Activated CD4-positive, alpha-beta T cell treated with anti-CD3 and anti-CD28 coated beads, Interleukin-2, amount 50 U/mL, for 1 hour (primary cell): ENCODE measurements around the gene AKT1.
"Not testable (repeated sequence)": the region's sequence is repeated elsewhere in the genome, so short reads cannot be mapped to it uniquely, and the experiment has no call there.

Experiments
- DNase-seq: peaks from one replicate; pipeline ENCODE4 v3.0.0-alpha.2; 2020

The AKT1 gene

DNA sequence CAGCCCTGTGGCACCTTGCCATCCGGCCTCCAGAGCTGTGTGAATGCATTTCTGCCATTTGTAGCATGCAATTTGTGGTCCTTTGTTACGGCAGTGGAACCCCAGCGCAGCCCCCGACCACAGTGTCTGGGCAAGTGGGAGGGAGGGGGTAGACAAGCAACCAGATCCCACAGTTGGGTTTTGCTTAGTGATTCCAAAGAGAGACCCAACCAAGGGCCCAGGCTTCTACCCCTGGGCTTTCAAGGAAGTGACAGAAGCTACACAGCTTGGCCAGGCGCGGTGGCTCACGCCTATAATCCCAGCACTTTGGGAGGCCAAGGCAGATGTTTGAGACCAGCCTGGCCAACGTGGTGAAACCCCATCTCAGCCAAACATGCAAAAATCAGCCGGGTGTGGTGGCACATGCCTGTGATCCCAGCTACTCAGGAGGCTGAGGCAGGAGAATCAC lies 23.2 kb upstream of the AKT1 start:
- no peak for DNase-seq

DNA sequence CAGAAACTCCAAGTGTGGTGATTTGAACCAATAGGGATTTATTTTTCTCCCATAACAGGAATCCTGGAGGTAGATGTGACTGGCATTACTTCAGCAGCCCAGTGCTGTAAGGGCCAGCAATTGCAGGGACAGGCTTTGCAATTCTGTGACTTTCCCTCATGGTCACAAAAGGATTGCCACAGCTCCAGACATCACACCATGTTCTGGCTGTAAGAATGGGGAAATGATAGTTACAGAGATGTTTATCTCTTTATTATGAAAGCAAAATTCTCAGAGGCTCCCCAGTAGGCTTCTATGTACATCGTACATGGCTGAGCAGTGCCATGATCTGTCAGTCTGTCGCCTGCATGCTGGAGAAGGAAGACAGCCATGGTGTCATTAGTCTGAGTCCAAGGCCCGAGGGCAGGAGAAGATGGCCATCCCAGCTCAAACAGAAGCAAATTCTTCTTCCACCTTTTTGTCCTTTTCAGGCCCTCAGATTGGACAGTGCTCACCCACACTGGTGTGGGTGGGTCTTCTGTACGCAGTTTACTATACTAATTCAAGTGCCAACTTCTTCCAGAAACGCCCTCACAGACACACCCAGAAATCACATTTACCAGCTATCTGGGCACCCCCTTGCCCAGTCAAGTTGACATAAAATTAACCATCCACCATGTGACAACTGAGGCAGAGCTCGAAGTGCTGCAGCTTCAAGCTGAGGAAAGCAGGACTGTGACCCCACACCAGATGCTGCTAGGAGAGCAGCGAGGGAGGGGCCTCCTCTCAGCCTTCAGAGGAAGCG lies 22.6 kb upstream of the AKT1 start:
- no peak for DNase-seq

DNA sequence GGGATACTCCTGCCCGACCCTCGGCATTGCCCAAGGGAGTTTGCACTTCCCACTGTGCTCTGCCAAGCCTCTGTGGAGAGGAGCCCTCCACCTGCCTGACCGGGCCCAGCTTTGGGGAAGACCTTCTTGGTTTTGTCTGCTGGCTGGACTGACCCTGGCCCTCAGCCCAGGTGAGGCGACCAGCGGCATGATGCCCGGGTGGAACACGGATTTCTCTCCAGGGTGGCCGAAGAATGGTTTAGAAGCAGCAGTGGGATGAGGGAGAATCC lies 21.0 kb upstream of the AKT1 start:
- DNase-seq, result no peak

DNA sequence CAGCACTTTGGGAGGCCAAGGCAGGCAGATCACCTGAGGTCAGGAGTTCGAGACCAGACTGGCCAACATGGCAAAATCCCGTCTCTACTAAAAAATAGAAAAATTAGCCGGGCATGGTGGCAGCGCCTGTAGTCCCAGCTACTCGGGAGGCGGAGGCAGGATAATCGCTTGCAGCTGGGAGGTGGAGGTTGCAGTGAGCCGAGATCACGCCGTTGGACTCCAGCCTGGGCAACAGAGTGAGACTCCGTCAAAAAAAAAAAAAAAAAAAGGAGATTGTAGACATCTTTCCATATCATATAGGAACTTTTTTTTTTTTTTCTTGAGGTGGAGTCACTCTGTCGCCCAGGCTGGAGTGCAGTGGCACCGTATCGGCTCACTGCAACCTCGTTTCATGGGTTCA lies 19.2 kb upstream of the AKT1 start:
- not testable (repeated sequence) for DNase-seq

DNA sequence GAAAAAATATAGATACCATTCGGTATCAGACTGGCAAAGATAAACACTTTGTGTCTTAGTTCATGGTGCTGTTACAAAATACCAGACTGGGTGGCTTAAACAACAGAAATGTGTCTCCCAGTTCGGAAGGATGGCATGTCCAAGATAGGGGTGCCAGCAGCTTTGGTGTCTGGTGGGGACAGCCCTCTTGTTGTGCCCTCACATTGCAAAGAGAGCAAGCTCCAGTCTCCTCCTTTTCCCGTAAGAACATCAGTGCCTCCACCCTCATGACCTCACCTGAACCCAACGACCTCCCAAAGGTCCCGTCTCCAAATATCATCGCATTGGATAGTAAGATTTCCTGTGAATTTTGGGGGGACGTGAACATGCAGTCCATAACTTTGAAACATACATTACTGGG lies 17.7 kb upstream of the AKT1 start:
- DNase-seq, result no peak

DNA sequence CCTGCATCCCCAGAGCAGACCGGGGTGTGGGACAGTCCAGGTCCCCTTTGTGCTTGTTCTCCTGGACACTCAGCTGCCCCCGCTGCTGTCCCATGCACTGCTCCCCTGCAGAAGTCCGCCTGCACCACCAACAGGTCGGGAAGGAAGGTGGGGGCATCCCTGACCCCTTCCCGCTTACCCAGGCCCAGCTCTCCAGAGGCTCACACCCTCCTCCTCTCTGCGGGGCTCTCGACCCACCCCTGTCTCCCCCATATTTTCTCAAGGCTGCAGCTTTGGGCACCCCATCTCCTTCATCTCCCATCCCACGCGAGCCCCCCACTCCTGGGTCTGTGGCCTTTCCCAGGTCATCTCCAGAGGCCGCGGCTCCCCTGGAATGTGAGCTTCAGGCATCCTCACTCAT lies 14.8 kb upstream of the AKT1 start:
- no peak for DNase-seq

DNA sequence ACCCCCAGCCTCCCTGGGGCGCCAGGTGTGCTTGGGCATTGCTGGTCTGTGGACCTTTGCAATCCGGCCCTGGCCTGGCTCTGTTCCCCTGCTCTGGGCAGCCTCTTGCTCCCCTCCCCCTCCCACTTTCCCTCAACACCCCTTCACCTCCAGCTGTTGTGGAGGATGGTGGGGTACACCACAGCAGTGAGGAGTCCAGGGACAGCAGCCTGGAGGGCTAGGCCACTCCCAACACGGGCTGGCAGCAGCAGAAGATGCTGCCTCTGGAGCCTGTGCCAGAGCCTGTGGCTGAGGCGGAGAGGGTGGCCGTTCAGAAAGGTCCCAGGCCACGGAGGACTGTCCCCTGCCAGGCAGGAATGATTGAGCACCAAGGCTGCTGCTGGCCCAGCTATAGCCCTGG lies 12.9 kb upstream of the AKT1 start:
- DNase-seq, result no peak

DNA sequence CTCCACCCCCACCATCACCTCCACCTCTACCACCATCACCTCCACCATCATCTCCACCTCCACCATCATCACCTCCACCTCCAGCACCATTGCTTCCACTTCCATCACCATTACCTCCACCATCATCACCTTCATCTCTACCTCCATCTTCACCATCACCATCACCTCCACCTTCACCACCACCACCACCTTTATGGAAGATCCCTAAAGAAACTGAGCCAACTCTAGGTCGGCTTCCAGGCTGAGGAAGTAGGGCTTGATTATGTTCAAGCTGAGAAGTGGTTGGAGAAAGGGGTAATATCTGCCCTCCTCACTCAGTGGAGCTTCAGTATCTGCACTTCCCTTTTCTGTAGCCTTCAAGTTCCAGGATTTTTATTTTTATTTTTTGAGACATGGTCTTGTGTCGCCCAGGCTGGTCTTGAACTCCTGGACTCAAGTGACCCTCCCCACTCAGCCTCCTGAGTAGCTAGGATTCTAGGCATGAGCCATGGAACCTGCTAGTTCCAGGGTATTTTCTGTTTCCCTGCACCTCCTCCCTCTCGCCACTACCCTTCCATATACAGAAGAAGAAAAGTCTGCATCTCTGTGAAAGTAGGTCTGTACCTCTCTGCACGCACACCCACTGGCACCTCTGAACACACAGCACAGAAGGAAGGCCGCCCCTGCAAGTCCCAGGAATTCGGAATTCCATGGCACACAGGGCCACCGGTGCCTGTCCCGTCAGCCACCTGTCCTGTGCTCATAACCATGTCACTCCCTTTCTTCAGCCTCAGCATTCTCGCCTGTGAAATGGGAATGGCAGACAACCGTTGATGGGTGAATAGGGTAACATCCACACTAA lies 11.3 kb upstream of the AKT1 start:
- no peak for DNase-seq

DNA sequence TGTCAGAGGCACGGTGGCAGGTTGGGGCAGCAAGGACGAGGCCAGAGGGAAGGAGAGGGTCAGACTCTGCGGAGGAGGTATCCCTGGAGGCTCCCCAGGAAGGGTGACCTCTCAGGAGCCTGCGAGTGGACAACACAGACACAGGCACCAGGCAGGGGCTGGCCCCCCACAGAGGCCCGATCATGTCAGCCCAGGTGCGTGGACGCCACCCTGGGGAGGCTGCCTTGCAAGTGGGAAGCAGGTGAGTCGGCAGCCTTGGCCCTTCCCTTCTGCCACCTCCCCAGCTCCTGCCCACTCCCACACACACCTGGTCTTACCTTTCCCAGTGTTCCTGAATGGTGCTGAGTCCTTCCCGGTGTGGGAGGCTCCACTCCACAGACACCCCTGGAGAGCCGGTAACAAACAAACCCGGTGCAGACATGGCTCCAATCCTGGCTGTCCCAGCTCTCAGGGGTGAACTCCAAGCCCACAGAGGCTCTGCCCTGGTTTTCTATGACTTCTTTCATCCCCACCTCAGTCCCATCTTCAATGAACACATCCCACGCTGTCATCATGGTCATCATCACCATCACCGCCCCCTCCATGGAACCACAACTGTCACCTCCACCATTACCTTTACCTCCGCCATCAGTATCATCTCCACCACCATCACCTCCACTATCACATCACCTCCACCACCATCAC lies 10.5 kb upstream of the AKT1 start:
- no peak for DNase-seq

DNA sequence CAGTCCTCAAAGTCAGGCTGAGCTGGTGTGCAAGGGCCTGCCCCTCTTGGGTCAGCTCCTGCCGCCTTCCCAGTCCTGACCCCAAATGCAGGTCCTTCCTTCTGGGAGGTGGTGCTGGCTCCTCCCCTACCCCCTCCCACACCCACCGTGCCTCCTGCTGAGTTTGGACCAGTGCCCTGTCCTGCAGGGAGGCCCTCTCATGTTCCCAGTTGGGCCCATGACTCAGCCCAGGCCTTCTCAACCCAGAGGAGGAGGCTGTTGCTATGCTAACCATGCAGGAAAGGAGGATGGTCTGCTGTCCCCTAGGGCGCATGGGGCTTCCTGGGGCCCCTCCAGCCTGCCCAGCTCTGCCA lies 9.8 kb upstream of the AKT1 start:
- DNase-seq, result no peak

DNA sequence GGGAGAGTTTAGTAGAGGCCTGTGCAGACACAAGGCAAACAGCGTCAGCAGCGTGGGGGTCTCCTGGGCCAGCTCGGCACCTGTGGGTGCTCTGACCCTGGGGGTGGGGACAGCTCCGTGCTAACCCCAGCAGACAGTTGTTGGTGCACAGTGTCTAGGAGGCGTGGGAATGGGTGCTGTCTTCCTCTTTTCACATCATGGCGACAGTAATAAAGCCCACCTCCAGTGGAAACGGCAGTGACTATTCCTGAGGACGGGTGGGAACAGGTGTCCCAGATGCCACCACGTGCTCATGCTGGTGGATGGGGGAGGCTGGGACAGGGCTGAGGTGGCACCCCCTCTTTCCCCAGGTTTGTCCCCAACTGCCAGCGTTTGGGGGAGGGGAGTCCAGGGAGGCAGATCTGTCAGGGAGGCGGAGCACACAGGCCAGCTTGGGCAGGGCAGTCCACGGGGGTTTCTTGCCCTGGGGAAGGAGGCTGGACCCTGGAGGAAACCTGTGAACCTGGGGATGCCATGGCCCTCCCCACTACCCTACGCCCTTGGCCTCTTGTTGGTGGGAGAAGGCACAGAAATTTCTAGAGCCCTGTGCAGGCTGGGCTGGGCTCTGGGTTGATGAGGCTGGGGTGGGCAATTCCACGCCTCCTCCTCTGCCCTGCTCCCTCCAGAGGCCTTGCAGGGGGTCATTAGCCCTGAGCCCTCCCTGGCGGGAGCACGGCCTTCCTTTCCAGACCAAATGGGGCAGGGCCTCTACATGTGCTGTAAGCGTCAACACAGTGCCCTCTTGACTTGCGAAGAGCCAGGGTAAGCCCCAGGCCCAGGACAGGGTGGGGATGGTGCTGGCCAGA lies 9.2 kb upstream of the AKT1 start:
- no peak for DNase-seq

DNA sequence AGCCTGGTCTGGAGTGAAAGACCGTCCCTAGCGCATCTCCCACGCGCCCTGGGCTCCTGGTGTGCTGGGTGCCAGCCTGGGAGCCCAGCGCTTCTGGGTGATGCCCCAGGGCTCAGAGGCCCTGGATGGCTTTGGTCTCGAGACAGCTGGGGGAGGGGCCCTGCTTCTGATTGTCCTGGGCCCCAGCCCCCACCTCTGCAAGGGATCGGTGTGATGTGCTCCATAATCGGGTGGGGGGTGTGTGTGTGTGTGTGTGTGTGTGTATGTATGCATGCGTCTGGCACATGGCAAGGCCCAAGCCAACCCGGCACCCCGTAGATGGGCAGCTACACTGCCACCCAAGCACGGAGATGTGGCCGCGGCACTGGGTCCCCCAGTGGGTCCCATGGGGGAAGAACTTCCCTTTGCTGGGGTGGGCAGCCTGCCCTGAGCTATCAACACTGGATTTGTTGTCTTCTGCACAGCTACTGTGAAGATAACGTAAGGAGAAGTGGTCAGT lies 8.4 kb upstream of the AKT1 start:
- no peak for DNase-seq

DNA sequence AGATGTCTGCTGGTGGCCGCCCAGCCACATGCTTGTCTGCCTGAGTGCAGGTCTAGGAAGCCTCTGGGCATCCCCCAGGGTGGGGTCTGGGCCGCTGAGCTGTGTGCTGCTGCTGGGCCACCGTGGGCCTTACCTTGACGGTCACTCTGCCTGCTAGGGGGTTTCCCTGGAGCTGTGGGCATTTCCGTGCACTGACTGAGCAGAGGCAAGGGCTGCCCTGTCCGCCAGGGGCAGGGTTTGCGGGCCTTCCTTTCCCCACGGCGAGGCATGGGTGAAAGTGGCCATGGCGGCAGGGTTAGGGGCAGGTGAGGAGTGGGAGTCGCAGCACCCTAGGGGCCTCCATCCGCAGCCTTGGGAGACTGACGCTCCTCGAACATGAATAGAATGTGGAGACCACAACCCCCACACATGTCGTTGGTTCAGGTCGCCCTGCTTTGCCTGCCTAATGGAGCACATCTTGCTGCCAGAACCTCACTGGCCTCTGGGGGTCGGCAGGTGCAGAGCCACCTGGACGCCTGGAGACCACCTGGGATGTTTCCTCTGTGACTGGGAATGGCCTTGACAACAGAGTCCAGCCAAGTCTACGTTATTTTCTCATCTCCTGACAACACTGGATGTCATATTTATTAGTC lies 7.8 kb upstream of the AKT1 start:
- no peak for DNase-seq

DNA sequence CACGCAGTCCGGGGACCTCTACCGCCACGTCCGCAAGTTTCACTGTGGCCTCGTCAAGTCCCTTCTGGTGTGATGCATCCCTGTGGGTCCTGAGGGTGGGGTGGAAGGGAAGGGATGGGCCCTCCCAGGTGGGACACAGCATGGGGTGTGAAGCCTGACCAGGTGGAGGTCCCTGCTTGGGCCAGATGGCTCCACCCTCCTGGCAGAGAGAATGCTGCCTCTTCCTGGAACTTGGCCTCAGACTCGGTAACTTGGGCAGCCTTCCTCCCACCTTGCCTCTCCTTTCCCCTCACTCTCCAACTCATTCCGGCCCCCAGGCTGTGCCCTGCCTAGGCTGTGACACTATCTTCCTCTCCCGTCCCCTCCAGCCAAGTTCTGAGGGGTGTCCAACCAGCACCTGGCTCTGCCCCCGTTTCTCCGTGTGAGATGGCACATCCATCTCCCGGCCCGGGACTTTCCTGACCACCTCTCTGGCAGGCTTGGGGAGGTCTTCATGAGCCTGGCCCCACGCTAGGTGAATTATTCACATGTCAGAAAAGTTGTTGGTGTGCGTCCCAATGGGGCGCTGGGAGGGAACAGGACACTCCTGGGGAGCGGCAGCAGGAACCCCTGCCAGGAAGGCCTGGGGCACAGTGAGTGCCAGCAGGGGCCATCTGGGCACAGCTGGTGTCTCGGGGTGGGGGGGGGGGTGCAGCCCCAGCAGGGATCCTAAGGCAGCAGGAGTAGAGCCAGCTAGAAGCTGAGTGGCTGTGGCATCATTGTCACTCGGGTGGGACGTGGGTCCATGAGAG lies 7.0 kb upstream of the AKT1 start:
- DNase-seq, result no peak

DNA sequence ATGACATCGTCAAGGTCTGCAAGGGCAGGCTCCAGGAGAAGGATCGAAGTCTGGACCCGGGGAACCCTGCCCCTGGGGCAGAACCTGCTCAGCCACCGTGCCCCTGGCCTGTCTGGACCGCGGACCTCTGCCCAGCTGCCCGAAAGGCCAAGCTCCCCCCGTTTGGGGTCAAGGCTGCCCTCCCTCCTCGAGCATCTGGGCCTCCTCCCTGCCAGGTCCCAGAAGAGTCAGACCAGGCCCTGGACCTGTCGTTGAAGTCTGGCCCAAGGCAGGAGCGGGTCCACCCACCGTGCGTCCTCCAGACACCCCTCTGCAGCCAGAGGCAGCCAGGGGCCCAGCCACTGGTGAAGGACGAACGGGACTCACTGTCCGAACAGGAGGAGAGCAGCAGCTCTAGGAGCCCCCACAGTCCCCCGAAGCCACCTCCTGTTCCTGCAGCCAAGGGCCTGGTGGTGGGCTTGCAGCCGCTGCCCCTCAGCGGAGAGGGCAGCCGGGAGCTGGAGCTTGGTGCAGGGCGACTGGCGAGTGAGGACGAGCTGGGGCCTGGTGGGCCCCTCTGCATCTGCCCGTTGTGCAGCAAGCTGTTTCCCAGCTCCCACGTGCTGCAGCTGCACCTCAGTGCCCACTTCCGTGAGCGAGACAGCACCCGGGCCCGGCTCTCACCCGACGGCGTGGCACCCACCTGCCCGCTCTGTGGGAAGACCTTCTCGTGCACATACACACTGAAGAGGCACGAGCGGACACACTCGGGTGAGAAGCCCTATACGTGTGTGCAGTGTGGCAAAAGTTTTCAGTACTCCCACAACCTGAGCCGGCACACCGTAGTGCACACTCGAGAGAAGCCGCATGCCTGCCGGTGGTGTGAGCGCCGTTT lies 6.2 kb upstream of the AKT1 start:
- no peak for DNase-seq

DNA sequence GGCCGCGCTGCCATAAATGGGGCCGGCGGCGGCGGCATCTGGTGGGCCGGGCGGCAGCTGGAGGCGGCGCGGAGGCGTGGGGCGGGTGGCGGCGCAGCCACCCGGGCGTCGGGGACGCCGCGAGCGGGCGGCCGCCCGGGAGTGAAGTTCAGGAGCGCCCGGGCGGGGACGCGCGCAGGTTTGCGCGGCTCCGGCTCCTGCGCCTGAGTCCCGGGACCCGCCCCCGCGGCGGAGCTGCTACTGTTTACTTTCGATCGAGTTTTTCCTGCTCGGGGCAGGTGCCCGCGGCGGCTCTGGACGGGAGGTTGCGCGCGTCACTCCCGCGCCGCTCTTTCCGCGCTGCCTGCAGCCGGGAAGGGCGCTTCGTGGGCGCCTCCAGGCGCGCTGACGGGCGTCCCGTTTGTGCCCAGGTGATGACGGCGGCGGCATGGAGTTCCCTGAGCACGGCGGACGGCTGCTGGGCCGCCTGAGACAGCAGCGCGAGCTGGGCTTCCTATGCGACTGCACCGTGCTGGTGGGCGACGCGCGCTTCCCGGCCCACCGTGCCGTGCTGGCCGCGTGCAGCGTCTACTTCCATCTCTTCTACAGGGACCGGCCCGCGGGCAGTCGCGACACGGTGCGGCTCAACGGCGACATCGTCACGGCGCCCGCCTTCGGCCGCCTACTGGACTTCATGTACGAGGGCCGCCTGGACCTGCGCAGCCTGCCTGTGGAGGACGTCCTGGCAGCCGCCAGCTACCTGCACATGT lies 5.4 kb upstream of the AKT1 start, which contains the start of gene ZBTB42:
TSS of gene ZBTB42 (plus strand) at position 331 of the 749 bp plus-strand sequence. CDS start at position 428, 97 bp downstream.
- DNase-seq, result peak; percentile 65

DNA sequence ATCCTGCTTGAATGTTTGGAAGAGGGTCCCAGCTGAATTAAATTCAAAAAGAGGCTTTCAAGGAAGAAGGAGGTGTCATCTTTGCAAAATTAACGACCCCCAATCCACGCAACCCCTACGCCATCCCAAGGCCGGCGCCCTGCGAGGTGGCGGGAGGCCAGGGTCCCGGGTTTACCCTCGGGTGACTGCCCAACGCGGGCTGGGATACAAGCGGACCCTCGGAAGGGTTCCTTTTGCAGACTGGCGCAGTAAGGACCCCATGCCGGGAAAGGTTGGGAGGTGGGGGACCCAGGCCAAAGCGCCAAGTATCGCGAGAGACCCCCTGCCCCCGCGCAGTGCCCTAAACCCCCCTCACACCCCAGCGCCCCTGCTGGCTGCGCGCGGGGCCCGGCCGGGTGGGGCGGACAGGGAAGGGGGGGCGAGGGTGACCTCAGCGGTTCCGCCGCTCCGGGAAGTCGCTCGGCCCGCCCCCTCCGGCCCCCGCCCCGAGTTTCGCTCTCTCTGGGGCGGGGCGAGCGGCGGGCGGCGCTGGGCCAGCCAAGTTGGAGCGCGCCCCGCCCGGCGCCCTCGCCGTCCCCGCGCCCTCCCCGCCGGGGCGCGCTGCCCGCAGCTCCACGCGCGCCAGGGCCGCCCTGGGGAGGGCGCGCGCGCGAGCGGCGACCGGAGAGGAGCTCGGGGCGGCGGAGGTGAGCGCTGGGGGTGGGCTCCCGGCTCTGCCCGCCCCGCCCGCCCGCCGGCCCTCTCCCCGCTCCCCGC lies 4.6 kb upstream of the AKT1 start:
- peak; percentile 78 for DNase-seq

DNA sequence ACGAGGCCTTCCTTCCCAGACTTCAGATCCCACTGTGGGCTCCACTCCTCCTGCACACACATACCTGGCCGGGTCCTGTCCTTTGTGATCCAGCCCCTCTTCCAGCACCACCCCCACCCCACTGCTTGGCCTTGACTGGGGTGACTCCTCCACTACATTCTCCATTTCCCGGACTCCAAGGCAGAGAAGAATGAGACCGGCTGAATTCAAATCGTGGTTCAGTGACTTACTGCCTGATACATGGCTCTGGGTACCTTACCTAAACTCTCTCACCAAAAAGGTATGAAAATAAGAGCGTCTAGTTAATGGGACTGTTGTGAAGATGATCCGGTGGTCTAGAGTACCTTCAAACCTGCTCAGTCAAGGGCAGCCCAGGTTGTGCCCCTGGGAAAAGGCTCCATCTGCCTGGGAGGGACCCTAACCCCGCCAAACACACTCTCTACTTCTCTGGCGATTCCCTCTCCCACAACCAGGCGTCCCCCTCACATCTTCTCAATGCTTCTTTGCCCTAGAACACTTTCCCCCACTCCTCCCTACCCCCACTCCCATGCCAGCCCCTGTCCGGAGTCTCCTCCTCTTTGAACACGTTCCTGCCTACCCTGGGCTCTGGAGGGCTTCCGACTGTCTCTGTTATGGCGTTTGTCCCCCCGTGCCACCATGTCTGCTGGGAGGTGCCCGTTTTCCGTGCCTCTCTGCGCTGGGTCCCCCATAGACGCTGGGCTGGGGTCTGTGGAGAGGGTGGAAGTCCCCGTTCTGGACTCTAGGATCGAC lies 3.9 kb upstream of the AKT1 start:
- no peak for DNase-seq
